A549 treated with Hydrocortisone at 1 μM for 4 hours (cell line): ENCODE data around the gene MAP3K19. TPM values are rescaled to one million over a fixed set of nuclear protein-coding genes. Genes with fewer than 3 reads are reported as not detected.

Experiments
- total RNA-seq: library from RNA; stranded (reverse); fragments of 200-300 nt; extraction: Qiagen RNA extraction; gene quantifications from 5 replicates; pipeline ENCODE4 v1.2.3, GENCODE V29; 2022

Gene MAP3K19
- total RNA-seq: not detected in 5 replicates

GRCh38 chr2:135047300-135047699 is at the start of gene MAP3K19:
MAP3K19 (minus strand) TSS chr2:135047447; CDS start chr2:135024647, 22,800 bp downstream.

GRCh38 chr2:135052042-135052876 is 5.0 kb upstream of the MAP3K19 start, which contains the start of gene RAB3GAP1:
RAB3GAP1 (plus strand) TSS chr2:135052292; CDS start chr2:135052308, 16 bp downstream.

GRCh38 chr2:134918526-134919340 is 128.5 kb downstream of the MAP3K19 start, which contains the start of gene CCNT2:
CCNT2 (plus strand) TSS chr2:134918822; CDS start chr2:134918855, 33 bp downstream.

Other genes with a start within 250 kb of the MAP3K19 start
- not detected in 5 replicates for gene ACMSD, start 208.8 kb downstream of the MAP3K19 start, total RNA-seq
- 7.9 to 10.7 TPM (median 10.1 TPM) in 5 replicates for gene CCNT2, start 128.6 kb downstream of the MAP3K19 start, total RNA-seq
- 23.1 to 33.0 TPM (median 26.8 TPM) in 5 replicates for gene RAB3GAP1, start 4.8 kb upstream of the MAP3K19 start, total RNA-seq